NCI-H1092 (cell line): ENCODE measurements around the gene ACRV1.
"Not testable (repeated sequence)": the region's sequence is repeated elsewhere in the genome, so short reads cannot be mapped to it uniquely, and the experiment has no call there.

Experiments
- DNase-seq: peaks from one replicate; lab custom pipeline; 2025; lab: John Stamatoyannopoulos, UW

Gene ACRV1

GRCh38 chr11:125680747-125681146 is at the start of gene ACRV1:
ACRV1 (minus strand) TSS chr11:125680847; CDS start chr11:125680780, 67 bp downstream.
- no peak for DNase-seq

GRCh38 chr11:125728969-125729368 is 48.3 kb upstream of the ACRV1 start:
- DNase-seq = no peak

- DNase-seq = no peak
Measured at GRCh38 chr11:125724125-125724524, 43.5 kb upstream of the ACRV1 start.

- no peak for DNase-seq
Measured at GRCh38 chr11:125720781-125721180, 40.1 kb upstream of the ACRV1 start.

- DNase-seq = not testable (repeated sequence)
Measured at GRCh38 chr11:125704686-125705085, 24.0 kb upstream of the ACRV1 start.

GRCh38 chr11:125701858-125702621 is 21.4 kb upstream of the ACRV1 start:
- no peak for DNase-seq

- no peak for DNase-seq
Measured at GRCh38 chr11:125701018-125701610, 20.5 kb upstream of the ACRV1 start.

GRCh38 chr11:125694951-125695350 is 14.3 kb upstream of the ACRV1 start:
- DNase-seq = no peak

GRCh38 chr11:125692887-125693286 is 12.2 kb upstream of the ACRV1 start:
- DNase-seq = no peak

- no peak for DNase-seq
Measured at GRCh38 chr11:125690006-125690405, 9.4 kb upstream of the ACRV1 start.

- DNase-seq = no peak
Measured at GRCh38 chr11:125689274-125689859, 8.7 kb upstream of the ACRV1 start.

GRCh38 chr11:125688632-125689031 is 8.0 kb upstream of the ACRV1 start:
- DNase-seq = no peak

- no peak for DNase-seq
Measured at GRCh38 chr11:125688066-125688465, 7.4 kb upstream of the ACRV1 start.

- DNase-seq = no peak
Measured at GRCh38 chr11:125685228-125685627, 4.6 kb upstream of the ACRV1 start.

- no peak for DNase-seq
Measured at GRCh38 chr11:125679837-125680236, 810 bp downstream of the ACRV1 start.

GRCh38 chr11:125679397-125679796 is 1.2 kb downstream of the ACRV1 start:
- no peak for DNase-seq

GRCh38 chr11:125675196-125675595 is 5.5 kb downstream of the ACRV1 start:
- no peak for DNase-seq

- no peak for DNase-seq
Measured at GRCh38 chr11:125674210-125674609, 6.4 kb downstream of the ACRV1 start.

GRCh38 chr11:125671561-125671960 is 9.1 kb downstream of the ACRV1 start:
- DNase-seq = no peak

- no peak for DNase-seq
Measured at GRCh38 chr11:125670172-125670571, 10.5 kb downstream of the ACRV1 start.

GRCh38 chr11:125667151-125667550 is 13.5 kb downstream of the ACRV1 start:
- DNase-seq = no peak

- DNase-seq = no peak
Measured at GRCh38 chr11:125663910-125664309, 16.7 kb downstream of the ACRV1 start.

- DNase-seq = no peak
Measured at GRCh38 chr11:125662689-125663088, 18.0 kb downstream of the ACRV1 start.
